HK-2 (cell line): ENCODE data around the gene LZTR1.

Experiments
- DNase-seq: peaks from one replicate; pipeline ENCODE4 v3.0.0-alpha.2; 2018; ENCODE audit not compliant: unreplicated experiment

The LZTR1 gene

DNA sequence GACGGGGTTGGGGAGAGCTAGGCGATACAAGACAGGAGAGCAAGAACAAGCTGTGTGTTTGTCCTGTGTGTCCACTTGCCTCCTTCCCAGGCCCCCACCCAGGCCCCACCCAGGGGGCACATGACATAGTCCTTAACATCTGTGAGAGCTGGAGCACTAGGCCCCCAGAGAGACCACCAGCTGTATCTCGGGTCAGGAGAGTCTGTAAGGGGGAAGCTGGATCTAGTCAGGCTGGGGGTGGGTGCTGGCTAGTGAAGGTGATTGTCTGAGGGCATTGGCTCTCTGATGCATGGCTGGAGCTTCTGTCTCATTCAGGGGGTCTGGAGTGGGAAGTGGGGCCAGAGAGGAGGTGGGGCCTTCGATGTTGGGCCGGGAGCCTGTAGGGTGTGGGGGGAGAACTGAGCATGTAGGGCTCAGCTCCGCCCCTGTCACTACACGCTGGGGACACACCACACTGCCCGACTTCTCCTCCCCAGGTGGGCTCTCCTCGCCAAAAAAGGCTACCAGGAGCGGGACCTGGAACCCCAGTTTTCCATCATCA is 33.4 kb downstream of the LZTR1 start:
- no peak for DNase-seq

DNA sequence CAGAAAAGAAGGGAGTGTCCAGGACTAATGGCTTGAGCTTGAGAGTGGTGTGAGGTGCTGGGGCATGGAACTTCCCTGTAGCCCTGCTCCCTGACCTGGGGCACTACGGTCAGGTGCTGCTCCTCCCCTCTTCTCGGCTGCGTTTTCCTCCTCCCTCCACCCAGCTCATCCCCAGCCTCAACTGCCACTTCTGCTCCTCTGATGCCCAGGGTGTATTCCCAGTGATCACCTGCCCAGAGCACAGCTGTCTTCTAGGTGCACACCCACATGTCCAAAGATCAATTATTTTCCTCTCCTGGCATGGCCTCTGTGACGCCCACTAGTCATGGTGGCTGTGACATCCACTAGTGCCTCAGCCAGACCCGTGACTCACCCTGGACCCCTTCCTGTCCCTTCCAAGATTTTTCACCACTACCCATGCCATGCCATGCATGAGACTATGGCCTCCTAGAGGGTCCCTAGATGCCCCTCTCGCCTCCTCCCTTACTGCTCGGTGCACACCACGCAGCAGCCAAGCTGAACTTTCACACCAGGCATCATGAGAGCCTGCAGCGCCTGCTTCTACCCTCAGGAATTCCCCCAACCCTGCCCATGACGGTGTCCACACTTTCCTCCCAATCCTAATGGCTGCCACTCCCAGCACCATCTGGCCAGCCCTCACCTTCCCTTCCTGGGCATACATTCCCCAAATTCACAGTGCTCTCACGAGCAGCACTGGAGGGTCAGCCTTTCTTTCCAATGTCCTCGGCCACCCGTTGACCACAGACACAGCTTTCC is 34.7 kb downstream of the LZTR1 start:
- DNase-seq = no peak

DNA sequence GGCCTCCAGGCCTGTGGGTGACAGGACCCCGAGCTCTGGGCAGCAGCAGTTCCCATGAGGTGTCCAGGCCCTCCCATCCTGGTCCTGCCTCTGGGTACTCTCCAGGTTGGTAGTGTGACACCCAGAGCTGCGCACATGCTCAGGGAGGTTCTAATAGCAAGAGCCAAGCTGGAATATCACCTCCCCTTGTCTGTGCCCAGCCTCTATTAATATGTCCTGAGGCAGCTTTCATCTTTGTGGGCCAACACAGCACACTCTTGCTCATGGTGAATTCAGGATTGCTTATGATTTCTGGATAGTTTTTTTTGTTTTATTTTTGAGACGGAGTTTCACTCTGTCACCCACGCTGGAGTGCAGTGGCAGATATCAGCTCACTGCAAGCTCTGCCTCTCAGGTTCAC is 36.2 kb downstream of the LZTR1 start:
- no peak for DNase-seq

DNA sequence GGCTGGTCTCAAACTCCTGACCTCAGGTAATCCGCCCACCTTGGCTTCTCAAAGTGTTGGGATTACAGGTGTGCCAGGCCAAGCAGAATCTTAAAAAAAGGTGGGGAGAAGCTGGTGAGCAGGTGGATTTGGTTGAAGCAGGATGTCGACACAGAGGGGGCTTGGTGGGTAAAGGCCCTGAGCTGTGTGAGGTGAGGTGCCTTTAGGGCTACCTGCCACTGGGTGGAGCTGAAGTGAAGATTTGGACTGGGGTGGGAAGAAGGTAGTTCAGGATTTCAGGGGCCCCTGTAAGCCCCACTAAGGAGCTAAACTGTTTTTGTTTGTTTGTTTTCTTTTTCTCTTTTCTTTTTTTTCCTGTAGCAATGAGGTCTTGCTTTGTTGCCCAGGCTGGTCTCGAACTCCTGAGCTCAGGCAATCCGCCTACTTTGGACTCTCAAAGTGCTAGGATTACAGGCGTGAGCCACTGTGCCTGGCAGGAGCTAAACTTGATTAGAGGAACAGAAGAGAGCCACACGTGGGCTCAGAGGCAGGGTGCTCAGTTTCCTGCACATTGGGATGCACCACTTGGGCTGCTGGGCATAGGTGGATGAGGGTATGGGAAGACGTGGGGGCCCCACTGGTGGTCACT is 38.8 kb downstream of the LZTR1 start:
- no peak for DNase-seq

DNA sequence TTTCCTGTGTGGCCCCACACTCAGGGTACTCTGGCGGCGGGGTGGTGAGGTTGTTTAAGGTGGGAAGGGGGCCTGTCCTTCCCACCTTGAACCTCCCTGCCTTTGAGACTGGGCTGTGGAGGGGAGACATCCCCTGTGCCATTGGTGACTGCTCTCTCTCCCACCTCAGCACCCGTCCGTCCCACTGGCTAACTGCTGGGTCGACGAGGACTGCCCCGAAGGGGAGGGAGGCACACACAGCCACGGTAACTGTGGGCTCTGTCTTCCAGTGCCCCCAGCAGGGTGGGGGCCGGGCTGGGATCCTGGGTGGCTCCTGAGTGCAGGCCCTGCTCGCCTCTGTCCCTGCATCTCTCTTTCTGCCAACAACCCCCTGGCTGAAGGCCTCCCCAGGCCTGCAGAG is 40.4 kb downstream of the LZTR1 start:
- no peak for DNase-seq

DNA sequence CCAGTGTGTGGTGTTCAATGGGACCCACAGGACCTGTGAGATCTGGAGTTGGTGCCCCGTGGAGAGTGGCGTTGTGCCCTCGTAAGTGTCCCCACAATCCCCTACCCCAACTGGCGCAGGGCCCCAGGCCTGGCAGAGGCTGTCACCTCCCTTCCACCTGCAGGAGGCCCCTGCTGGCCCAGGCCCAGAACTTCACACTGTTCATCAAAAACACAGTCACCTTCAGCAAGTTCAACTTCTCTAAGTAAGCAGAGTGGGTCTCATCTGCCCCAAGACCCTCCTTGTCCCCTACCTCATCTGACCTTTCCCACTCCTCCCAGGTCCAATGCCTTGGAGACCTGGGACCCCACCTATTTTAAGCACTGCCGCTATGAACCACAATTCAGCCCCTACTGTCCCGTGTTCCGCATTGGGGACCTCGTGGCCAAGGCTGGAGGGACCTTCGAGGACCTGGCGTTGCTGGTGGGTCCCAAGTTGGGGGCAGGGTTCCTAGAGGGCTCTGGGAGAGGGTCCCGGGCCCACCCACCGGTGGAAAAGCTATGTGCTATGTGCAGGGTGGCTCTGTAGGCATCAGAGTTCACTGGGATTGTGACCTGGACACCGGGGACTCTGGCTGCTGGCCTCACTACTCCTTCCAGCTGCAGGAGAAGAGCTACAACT is 41.0 kb downstream of the LZTR1 start:
- DNase-seq = no peak

DNA sequence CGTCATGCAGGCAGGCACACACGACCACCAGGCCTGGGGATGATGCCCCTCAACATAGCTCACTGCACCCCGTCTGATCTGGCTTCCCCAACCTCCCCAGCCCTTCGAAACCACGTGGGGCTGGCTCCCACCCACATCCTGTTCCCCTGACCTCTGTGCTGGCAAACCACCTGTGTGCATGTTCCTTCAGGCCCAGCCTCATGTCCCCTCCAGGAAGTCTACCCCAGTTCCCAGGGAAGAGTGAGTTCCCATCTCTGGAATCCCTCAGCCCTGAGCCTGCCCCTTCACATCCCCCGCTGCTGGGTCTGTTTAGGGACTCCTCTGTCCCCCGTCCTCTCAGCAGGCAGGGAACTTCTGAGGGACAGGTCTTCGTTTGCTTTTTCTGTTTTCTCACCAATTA is 43.2 kb downstream of the LZTR1 start:
- no peak for DNase-seq

DNA sequence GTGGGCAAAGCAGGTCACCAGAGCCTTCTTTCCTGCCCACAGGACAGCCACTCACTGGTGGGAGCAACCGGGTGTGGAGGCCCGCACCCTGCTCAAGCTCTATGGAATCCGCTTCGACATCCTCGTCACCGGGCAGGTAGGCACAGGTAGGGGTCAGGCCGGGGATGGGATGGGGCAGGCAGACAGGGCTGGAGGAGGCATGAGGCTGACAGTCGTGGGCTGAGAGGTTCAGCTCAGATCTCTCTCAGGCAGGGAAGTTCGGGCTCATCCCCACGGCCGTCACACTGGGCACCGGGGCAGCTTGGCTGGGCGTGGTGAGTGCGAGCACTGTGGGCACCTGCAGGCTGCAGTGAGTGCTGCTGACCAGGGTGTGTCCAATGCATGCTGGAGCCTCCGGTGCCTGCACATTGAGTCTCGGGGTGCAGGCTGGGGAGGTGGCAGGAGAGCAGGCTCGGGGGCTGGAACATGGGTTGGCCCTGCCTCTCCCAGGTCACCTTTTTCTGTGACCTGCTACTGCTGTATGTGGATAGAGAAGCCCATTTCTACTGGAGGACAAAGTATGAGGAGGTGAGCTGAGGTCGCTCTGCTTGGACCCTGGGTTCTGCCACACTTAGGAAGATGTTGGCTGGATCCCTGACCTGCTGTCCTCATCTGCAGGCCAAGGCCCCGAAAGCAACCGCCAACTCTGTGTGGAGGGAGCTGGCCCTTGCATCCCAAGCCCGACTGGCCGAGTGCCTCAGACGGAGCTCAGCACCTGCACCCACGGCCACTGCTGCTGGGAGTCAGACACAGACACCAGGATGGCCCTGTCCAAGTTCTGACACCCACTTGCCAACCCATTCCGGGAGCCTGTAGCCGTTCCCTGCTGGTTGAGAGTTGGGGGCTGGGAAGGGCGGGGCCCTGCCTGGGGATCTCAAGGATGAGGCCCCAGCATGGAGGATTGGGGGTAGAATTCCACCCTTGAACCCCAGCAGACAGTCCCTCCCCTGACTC is 44.0 kb downstream of the LZTR1 start:
- DNase-seq = no peak

DNA sequence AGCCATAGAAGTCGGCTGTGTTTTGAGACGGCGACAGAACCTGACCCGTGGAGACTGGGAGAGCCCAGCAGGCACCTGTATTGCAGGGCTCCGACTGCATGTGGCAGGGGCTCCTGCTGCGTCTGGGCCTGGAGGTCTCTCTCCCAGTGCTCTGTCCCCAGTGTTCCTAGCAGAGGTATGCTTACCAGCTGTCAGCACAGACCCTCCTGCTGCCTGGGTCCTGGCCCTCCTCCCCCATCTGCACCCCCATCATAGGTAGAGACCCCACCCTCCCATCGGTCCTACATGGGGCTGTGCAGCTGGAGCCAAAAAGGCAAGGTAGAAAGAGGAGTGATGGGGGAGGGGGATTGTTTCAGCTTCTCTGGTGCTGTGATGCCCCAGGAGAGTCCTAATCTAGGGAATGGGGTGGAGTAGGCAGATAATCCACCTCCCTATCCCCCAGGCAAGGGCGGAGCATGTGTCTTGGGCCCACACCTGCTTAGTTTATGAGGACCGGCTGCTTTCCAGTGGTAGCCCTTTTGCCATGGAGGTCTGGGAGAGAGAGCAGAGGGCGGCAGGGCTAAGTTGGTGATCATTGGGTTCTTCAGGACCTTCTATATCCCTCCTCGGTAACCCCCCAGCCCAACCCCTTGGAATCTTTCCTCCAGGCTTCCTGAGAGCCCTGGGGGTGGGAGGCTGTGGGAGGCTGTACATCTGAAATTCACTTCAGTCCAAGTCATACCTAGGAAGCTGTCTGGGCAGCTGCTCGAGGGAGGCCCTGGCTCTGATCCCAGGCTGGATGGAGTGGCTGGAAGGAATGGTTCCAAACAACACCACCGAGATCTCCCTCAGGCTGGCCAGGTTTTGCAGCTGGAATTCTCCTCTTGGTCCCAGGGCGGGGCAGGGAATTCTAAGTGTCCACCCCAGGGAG is 44.9 kb downstream of the LZTR1 start:
- no peak for DNase-seq

DNA sequence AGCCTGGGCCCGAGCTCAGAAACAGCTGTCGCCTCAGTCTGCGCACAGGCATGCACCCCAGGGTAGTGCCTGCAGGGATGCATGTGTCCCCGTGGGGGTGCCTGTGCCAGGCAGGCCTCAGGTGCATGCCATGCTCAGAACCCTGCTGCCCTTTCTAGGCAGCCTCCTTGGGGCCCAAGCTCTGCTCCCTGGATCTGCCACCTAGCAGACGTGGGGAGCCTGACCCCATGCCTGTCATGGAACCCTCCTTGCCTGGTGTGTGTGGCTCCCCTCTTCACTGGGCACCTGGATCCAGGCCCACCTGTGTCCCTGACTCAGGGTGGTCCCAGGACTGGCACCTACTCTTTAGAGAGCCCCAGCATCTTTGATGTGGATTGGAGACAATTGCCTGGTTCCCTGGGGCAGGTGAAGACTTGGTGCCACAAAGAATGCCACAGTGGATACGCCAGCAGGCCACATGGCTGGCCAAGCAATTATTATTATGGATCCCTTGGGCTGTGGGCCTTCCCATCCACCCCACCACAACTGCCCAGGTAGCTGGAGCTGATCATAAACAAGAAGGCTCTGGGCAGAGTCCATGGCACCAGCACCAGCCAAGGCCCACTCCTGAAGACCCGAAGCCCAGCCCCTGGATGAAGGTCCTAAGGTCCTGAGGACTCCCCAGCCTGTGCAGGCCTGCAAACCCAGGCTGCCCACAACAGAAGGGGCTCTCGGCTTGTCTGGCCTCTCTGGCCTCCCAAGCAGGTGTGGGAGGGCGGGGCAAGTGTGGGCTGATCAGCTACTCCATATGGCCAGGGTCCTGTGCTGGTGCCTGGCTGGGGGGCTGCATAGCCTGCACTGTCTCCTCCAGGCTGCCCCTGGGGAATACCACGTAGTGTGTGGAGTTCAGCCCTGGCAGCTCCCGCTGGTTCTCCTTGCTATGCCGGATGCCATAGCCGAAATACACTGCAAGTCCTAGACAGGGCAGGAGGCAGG is 46.5 kb downstream of the LZTR1 start:
- DNase-seq = no peak

DNA sequence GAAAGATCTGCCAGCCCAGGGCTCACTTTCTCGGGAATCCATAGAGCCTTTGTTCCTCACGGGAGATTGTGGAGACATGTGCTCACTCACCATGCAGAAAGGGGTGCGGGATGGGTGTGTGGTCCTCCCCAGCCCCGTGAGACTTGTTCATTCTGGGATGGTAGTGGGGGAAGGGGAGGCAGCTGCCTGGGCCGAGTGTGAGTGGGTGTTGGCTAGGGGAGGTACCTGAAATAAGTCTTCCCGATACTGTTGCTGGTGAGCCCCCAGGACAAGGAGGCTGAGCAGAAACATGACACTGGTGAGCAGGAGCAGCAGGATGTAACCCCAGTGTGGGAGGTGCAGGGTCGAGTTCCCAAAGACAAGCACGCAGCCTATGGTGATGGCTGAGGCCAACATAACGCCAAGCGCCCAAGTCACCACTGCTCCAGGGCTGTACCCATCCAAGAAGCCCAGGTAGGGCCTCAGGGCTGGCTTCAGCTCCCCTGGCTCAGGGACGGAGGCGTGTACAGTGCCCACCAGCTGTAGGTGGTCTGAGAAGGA is 47.5 kb downstream of the LZTR1 start:
- DNase-seq = no peak

DNA sequence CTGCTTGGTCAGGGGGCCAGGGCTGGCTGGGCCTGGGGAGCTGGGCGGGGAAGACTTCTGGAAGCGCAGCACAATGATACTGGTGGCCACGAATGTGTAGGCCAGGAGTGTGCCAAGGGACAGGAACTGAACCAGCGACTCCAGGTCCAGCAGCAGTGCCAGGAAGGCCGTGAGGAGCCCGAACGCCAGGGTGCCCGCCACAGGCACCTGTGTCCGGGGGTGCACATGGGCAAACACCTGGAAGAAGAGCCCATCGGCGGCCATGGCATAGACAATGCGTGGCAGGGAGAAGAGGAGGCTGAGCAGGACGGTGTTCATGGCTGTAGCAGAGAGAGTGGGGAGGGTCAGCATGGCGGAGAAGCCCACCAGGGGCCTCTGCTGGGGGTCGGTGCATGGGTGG is 47.9 kb downstream of the LZTR1 start:
- DNase-seq = no peak

DNA sequence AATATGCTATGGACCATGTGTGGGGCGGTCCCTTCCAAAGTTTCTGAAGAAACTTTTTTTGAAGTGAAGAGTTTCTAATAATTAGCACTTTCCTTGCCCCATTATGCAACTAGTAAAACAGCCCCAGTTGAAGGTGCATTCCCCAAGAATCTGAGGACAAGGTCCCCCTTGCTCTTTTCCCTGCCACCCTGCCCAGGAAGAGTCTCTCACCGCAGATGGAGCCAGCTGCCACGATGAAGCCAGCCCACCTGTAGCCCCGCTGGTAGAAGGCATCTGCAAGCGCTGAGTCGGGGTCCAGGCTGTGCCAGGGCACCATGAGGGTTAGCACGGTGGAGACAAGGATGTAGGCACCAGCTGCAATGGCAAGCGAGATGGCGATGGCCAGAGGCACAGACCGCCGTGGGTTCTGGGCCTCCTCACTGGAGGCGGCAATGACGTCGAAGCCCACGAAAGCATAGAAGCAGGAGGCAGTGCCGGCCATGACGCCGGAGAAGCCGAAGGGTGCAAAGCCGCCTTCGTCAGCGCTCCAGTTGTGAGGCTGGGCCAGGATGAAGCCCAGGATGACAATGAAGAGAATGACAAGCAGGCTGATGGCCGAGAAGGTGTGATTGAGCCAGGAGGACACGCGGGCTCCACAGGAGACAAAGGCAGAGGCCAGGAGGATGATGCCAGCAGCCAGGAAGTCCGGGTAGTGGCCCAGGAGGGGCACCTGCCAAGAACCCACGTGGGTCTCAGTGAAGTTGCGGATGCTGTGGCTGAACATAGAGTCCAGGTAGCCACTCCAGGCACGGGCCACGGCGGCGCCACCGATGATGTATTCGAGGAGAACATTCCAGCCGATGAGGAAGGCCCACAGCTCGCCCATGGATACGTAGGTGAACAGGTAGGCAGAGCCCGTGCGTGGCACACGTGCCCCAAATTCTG is 48.8 kb downstream of the LZTR1 start:
- no peak for DNase-seq

DNA sequence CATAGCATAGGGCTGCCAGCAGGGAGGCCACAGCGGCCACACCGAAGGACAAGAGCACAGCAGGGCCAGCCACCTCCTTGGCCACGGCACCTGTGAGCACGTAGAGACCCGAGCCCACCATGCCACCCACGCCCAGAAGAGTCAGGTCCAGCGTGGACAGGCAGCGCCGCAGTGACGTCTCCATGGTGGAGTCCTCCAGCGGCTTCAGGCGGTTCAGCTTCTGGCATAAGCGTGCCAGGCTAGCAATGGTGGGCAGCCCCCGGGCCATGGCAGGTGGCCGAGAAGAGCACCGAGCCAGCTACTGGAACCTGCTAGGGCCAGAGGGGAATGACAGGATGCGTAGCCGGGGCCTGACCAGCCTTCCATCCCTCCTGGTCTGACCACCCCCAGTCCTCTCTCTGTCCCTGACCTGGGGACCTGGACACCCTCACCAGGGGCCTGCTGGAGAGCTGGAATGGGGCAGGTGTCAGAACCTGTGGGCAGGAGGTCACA is 49.5 kb downstream of the LZTR1 start:
- DNase-seq = no peak

DNA sequence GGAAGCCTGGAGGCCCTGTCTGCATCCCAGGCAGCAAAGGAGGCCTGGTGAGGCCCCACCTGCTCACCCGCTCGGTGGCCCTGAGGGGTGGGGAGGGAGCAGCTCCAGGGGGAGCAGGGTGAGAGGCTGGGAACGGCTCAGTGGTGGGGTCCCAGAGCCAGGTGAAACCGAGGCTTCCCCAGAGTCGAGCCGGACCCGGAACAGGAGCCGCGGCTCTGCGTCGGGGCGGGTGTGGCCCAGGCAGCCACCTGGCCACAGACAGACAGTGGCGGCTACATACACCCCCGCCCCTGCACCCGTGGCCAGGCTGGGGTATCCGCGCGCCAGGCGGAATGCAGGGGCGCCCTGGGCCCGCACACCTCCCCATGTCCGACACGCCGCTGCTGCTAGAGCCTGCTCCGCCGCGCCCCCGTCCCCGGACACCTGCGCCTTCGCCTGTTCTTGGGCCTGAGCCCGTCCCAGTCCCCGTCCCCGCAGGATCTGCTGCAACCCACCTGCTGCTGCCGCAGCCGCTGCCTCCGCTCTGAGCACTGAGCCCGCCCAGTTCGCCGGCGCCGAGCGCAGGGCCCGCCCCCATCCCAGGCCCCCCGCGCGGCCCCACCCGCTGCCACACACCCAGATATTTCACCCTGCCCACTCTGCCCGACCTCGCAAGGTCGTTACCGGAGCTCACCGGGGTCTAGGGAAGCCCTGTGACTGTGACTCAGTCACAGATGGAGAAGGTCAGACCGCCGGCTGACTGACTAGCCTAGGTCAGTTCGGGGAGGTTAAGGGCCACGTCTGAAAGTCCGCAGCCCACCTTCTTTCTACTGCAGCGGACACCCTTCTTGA is 50.2 kb downstream of the LZTR1 start, which contains the start of gene SLC7A4:
TSS of gene SLC7A4 (minus strand) at position 525 of the 831 bp plus-strand sequence. CDS start 749 bp downstream, outside the sequence.
- DNase-seq = no peak

DNA sequence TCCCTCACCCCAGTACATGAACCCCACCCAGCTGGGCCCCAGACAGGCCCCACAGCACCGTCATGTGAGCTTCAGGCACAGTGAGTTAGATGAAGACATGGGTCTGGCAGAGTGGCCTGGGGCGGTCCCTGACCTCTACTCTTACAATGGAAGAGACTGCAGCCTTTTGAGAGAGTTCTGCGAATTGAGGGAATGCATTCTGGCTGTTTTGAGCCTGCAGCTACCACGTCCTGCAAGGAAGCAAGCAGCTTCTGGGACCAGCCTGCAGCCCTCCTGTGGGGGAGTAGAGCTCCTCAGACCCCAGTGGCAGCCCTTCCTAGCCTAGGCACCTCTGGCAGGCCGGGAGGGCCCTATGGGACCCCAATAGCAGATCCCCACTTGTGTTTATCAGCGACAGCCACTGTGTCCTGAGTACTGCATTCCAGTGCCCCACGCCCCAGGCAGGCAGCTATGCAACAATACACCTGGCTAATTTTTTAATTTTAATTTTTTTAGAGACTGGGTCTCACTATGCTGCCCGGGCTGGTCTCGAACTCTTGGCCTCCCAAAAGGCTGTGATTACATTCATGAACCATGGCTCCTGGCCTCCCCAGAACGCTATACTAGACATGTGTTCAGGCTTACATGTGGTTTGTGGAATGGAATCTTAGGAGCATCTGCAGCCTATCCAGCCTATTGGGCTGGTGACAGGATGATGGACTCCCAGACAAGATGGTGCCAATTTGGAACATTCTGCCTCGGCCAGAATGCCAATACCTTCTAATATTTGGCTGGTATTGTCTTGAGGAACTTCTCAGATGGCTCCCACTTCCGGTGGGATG is 51.0 kb downstream of the LZTR1 start:
- DNase-seq = no peak
